T-cell (primary cell): ENCODE results near the gene BTBD7. TPM values are rescaled to one million over a fixed set of nuclear protein-coding genes. Genes with fewer than 3 reads are reported as not detected.
"Not testable (repeated sequence)": the region's sequence is repeated elsewhere in the genome, so short reads cannot be mapped to it uniquely, and the experiment has no call there.

ENCODE experiments used
- ATAC-seq, 4 experiments: fragments of 200-7000 bp in 3 of 4; fragments of 150-1000 bp in 1 of 4; cut with Tn5 transposase; replicated peaks in 1 of 4; 1 replicate in 3 of 4; 2 replicates in 1 of 4; pipeline ENCODE4 v1.10.0; 2021; ENCODE audit warnings: moderate library complexity in 3 of 4, mild to moderate bottlenecking in 2 of 4, moderate number of reproducible peaks in 1 of 4
- CTCF ChIA-PET, 2 donors: fragments of 300-600 bp; sonication (Branson Sonifier 250); formaldehyde crosslinking; loops; one replicate each; lab custom pipeline; 2022; ENCODE audit warnings: antibody characterized with exemption in 2 of 2; lab: Charles Lee
- POLR2A ChIA-PET, 2 donors: fragments of 300-600 bp; sonication (Branson Sonifier 250); formaldehyde crosslinking; loops; one replicate each; lab custom pipeline; 2022; ENCODE audit warnings: antibody characterized with exemption in 2 of 2; lab: Charles Lee
- DNase-seq, 35 experiments: peaks; one replicate each; pipeline versions ENCODE4 v3.0.0 to v3.0.0-alpha.2; 2013 to 2023
- H3K27ac ChIP-seq: one replicate; pipeline ENCODE4 v1.5.1; 2013; ENCODE audit warnings: low read length
- H3K27me3 ChIP-seq, 2 experiments: replicated peaks in 1 of 2; 1 replicate in 1 of 2; 2 replicates in 1 of 2; pipeline versions ENCODE4 v1.6.1 to v1.7.0; 2013; ENCODE audit warnings: low read length in 1 of 2, mixed read lengths in 1 of 2; ENCODE audit not compliant: control insufficient read depth in 2 of 2, insufficient read depth in 2 of 2; ENCODE audit errors: extremely low read depth in 1 of 2
- H3K36me3 ChIP-seq, 2 donors: 1 replicate in 1 of 2; 2 replicates in 1 of 2; pipeline versions ENCODE4 v1.6.1 to v1.7.0; 2013; ENCODE audit warnings: low read length in 1 of 2; ENCODE audit not compliant: control insufficient read depth in 2 of 2, insufficient read depth in 1 of 2; ENCODE audit errors: extremely low read depth in 1 of 2
- H3K4me1 ChIP-seq, 2 experiments: 1 replicate in 1 of 2; 2 replicates in 1 of 2; pipeline versions ENCODE4 v1.6.1 to v1.7.0; 2013; ENCODE audit warnings: low read length in 2 of 2, mixed read lengths in 1 of 2; ENCODE audit not compliant: insufficient read depth in 2 of 2, control insufficient read depth in 1 of 2; ENCODE audit errors: extremely low read depth in 1 of 2
- H3K4me3 ChIP-seq, 2 donors: 1 replicate in 1 of 2; 2 replicates in 1 of 2; pipeline versions ENCODE4 v1.5.1 to v1.7.0; 2013; ENCODE audit warnings: mild to moderate bottlenecking in 2 of 2, low read length in 1 of 2, moderate library complexity in 1 of 2; ENCODE audit not compliant: control insufficient read depth in 1 of 2; ENCODE audit errors: extremely low read depth in 1 of 2
- H3K9me3 ChIP-seq: 2 replicates; pipeline ENCODE4 v1.7.0; 2013
- H3K27ac Mint-ChIP-seq, 2 donors: one replicate each; pipeline ENCODE4 v1.8.0; 2020 to 2021; ENCODE audit warnings: mild to moderate bottlenecking in 2 of 2, mixed read lengths in 2 of 2
- H3K27me3 Mint-ChIP-seq, 2 donors: one replicate each; pipeline ENCODE4 v1.8.0; 2021 to 2022; ENCODE audit warnings: mixed read lengths in 2 of 2
- H3K36me3 Mint-ChIP-seq: one replicate; pipeline ENCODE4 v1.8.0; 2021; ENCODE audit warnings: mixed read lengths
- H3K4me1 Mint-ChIP-seq, 3 donors: one replicate each; pipeline ENCODE4 v1.8.0; 2020 to 2022; ENCODE audit warnings: mixed read lengths in 3 of 3, mild to moderate bottlenecking in 1 of 3
- H3K4me3 Mint-ChIP-seq, 3 donors: one replicate each; pipeline ENCODE4 v1.8.0; 2020 to 2022; ENCODE audit warnings: mild to moderate bottlenecking in 3 of 3, mixed read lengths in 3 of 3, moderate library complexity in 3 of 3
- H3K9me3 Mint-ChIP-seq, 3 donors: one replicate each; pipeline ENCODE4 v1.8.0; 2020 to 2022; ENCODE audit warnings: mixed read lengths in 3 of 3
- WGBS: methylation state at CpG from one replicate; pipeline ENCODE4 v1.1.5; 2013; ENCODE audit warnings: missing lambda C conversion rate; ENCODE audit not compliant: insufficient coverage; 5-methylcytosine and 5-hydroxymethylcytosine counted together
- total RNA-seq, 35 experiments: library from RNA in 6 of 35; stranded (reverse) in 6 of 35; fragments of 120-200 nt in 1 of 35; gene quantifications; one replicate each; pipeline versions ENCODE4 v1.2.1 to v1.2.4 and lab custom pipeline; 2013 to 2026

The BTBD7 gene
- total RNA-seq, 5 donors from 2014 or later (not counting 1 experiment from before 2014, with no cell fraction given), result 21.6 to 26.1 (median 26.0) TPM

GRCh38 chr14:93245764-93246420 is 86.9 kb downstream of the BTBD7 start:
- Mint-ChIP-seq H3K27ac (no peak overlapping the region), H3K4me3 (no peak overlapping the region), H3K27me3 (no peaks in the 10 kb centered on the region), H3K36me3 (peaks cover 58% of the 10 kb centered on the region), H3K4me1 (no peaks in the 10 kb centered on the region), H3K9me3 (no peaks in the 10 kb centered on the region)
- WGBS, result 93% methylated on average over 9 of the region's 10 CpGs
- H3K27ac ChIP-seq, result no peak overlapping the region
- H3K4me1 ChIP-seq, result no peaks in the 10 kb centered on the region
- ChIA-PET CTCF (interaction anchor here (0.6 kb wide), 2 partner anchors 54 to 113 kb away, joined by 3 to 6 read pairs; no protein-coding TSS in a partner anchor), POLR2A (no interaction called here)
- H3K9me3 ChIP-seq, result no peaks in the 10 kb centered on the region
- DNase-seq (no peak), ATAC-seq (no peak)
- no peaks in the 10 kb centered on the region for H3K27me3 ChIP-seq
- no peak overlapping the region for H3K4me3 ChIP-seq
- H3K36me3 ChIP-seq, result peaks cover 8 to 65% of the 10 kb centered on the region in 2 donors

GRCh38 chr14:93240678-93241000 is 92.2 kb downstream of the BTBD7 start:
- Histone ChIP-seq H3K4me1 (no peaks in the 10 kb centered on the region), H3K27me3 (no peaks in the 10 kb centered on the region), H3K9me3 (no peaks in the 10 kb centered on the region), H3K27ac (no peak overlapping the region), H3K36me3 (peaks cover 3 to 35% of the 10 kb centered on the region in 2 donors), H3K4me3 (no peak overlapping the region)
- POLR2A ChIA-PET, result interaction anchor here in 1 of 2 donors (0.6 kb wide), 1 partner anchor 109 kb away, joined by 3 read pairs; no protein-coding TSS in a partner anchor
- Mint-ChIP-seq H3K9me3 (no peaks in the 10 kb centered on the region), H3K36me3 (peaks cover 29% of the 10 kb centered on the region), H3K4me1 (no peaks in the 10 kb centered on the region), H3K27me3 (no peaks in the 10 kb centered on the region), H3K27ac (no peak overlapping the region), H3K4me3 (no peak overlapping the region)
- CTCF ChIA-PET, result no interaction called here
- ATAC-seq, result no peak
- WGBS, result 100% methylated on average over 2 of the region's 3 CpGs
- DNase-seq, result no peak

GRCh38 chr14:93239869-93240677 is 92.8 kb downstream of the BTBD7 start:
- Histone ChIP-seq H3K36me3 (peaks cover 0 to 29% of the 10 kb centered on the region in 2 donors), H3K27me3 (no peaks in the 10 kb centered on the region), H3K9me3 (no peaks in the 10 kb centered on the region), H3K4me3 (no peak overlapping the region), H3K27ac (no peak overlapping the region), H3K4me1 (no peaks in the 10 kb centered on the region)
- H3K36me3 Mint-ChIP-seq, result peaks cover 24% of the 10 kb centered on the region
- ChIA-PET POLR2A (interaction anchor here in 1 of 2 donors (0.6 kb wide), 2 partner anchors 108 to 1154 kb away, joined by 3 to 10 read pairs; no protein-coding TSS in a partner anchor), CTCF (no interaction called here)
- WGBS, result 86% methylated on average over 15 of the region's 25 CpGs
- H3K27me3 Mint-ChIP-seq, result no peaks in the 10 kb centered on the region
- H3K9me3 Mint-ChIP-seq, result no peaks in the 10 kb centered on the region
- H3K27ac Mint-ChIP-seq, result no peak overlapping the region
- DNase-seq (no peak), ATAC-seq (peak in 1 of 4 experiments; percentile 58)
- no peak overlapping the region for H3K4me3 Mint-ChIP-seq
- no peaks in the 10 kb centered on the region for H3K4me1 Mint-ChIP-seq

- Histone ChIP-seq H3K27me3 (peaks cover 0 to 26% of the 10 kb centered on the region in 2 experiments), H3K27ac (no peak overlapping the region), H3K9me3 (no peaks in the 10 kb centered on the region), H3K36me3 (no peaks in the 10 kb centered on the region), H3K4me3 (no peak overlapping the region), H3K4me1 (peaks cover 0 to 11% of the 10 kb centered on the region in 2 experiments)
- DNase-seq (no peak), ATAC-seq (no peak)
- H3K27me3 Mint-ChIP-seq, result peaks cover 9 to 12% of the 10 kb centered on the region in 2 donors
- no peaks in the 10 kb centered on the region for H3K9me3 Mint-ChIP-seq
- WGBS, result 67% methylated on average over 10 of the region's 10 CpGs
- ChIA-PET POLR2A (no interaction called here), CTCF (no interaction called here)
- H3K36me3 Mint-ChIP-seq, result no peaks in the 10 kb centered on the region
- H3K27ac Mint-ChIP-seq, result no peak overlapping the region
- no peak overlapping the region for H3K4me3 Mint-ChIP-seq
- H3K4me1 Mint-ChIP-seq, result peaks cover 12 to 21% (median 19%) of the 10 kb centered on the region in 3 donors
Observed at GRCh38 chr14:93234798-93235197, 98.0 kb downstream of the BTBD7 start.

GRCh38 chr14:93233078-93233477 is 99.8 kb downstream of the BTBD7 start:
- peaks cover 9 to 12% of the 10 kb centered on the region in 2 donors for H3K27me3 Mint-ChIP-seq
- H3K9me3 ChIP-seq, CTCF ChIA-PET, H3K36me3 ChIP-seq, H3K4me3 ChIP-seq, ATAC-seq, H3K27ac Mint-ChIP-seq, H3K4me3 Mint-ChIP-seq, POLR2A ChIA-PET, H3K27ac ChIP-seq, H3K9me3 Mint-ChIP-seq, DNase-seq: not testable (repeated sequence)
- H3K27me3 ChIP-seq, result peaks cover 0 to 27% of the 10 kb centered on the region in 2 experiments
- H3K4me1 ChIP-seq, result peaks cover 0 to 11% of the 10 kb centered on the region in 2 experiments
- H3K36me3 Mint-ChIP-seq, result peaks cover 12% of the 10 kb centered on the region
- no CpG with 5 or more reads among the region's 5 CpGs for WGBS
- peaks cover 12 to 22% (median 19%) of the 10 kb centered on the region in 3 donors for H3K4me1 Mint-ChIP-seq

GRCh38 chr14:93232159-93232558 is 100.7 kb downstream of the BTBD7 start:
- Histone ChIP-seq H3K9me3 (no peaks in the 10 kb centered on the region), H3K27me3 (peaks cover 0 to 27% of the 10 kb centered on the region in 2 experiments), H3K36me3 (peaks cover 2 to 18% of the 10 kb centered on the region in 2 donors), H3K4me3 (peak overlapping the region in 1 of 2 donors; percentile 35), H3K4me1 (peaks cover 0 to 11% of the 10 kb centered on the region in 2 experiments), H3K27ac (no peak overlapping the region)
- ChIA-PET POLR2A (no interaction called here), CTCF (no interaction called here)
- Mint-ChIP-seq H3K4me1 (peaks cover 12 to 22% (median 19%) of the 10 kb centered on the region in 3 donors), H3K27me3 (peaks cover 9 to 12% of the 10 kb centered on the region in 2 donors), H3K36me3 (peaks cover 21% of the 10 kb centered on the region), H3K4me3 (peak overlapping the region in 1 of 3 donors; percentile 77), H3K9me3 (no peaks in the 10 kb centered on the region), H3K27ac (no peak overlapping the region)
- WGBS, result 67% methylated on average over 14 of the region's 17 CpGs
- DNase-seq (no peak), ATAC-seq (no peak)
